WI38 (cell line): ENCODE measurements around the gene CAMK2G.
"Not testable (repeated sequence)": the region's sequence is repeated elsewhere in the genome, so short reads cannot be mapped to it uniquely, and the experiment has no call there.

Source experiments
- H3K4me3 ChIP-seq: 2 replicates; pipeline ENCODE4 v1.5.1; 2011; ENCODE audit warnings: low read depth, mild to moderate bottlenecking, control low read depth, low read length
- CTCF ChIP-seq: IDR thresholded peaks from 2 replicates; pipeline ENCODE4 v1.5.1; 2012; ENCODE audit warnings: low read depth, mild to moderate bottlenecking, control low read depth, low read length

Gene CAMK2G

GRCh38 chr10:73892310-73893030 lies 18.1 kb upstream of the CAMK2G start:
- H3K4me3 ChIP-seq = no peak overlapping the region
- TF ChIP-seq CTCF = no peak

GRCh38 chr10:73891540-73891939 lies 17.2 kb upstream of the CAMK2G start:
- TF ChIP-seq CTCF = no peak

GRCh38 chr10:73890830-73891229 lies 16.5 kb upstream of the CAMK2G start:
- not testable (repeated sequence) for H3K4me3 ChIP-seq

More at GRCh38 chr10:73891540-73891939, 17.2 kb upstream of the CAMK2G start:
- no peak overlapping the region for H3K4me3 ChIP-seq

- TF ChIP-seq CTCF = no peak
Observed at GRCh38 chr10:73890261-73890660, 15.9 kb upstream of the CAMK2G start.

GRCh38 chr10:73889416-73889815 lies 15.1 kb upstream of the CAMK2G start:
- not testable (repeated sequence) for H3K4me3 ChIP-seq

More at GRCh38 chr10:73890261-73890660, 15.9 kb upstream of the CAMK2G start:
- no peak overlapping the region for H3K4me3 ChIP-seq

GRCh38 chr10:73889014-73889413 lies 14.7 kb upstream of the CAMK2G start:
- TF ChIP-seq CTCF = no peak
- H3K4me3 ChIP-seq = no peak overlapping the region

- no peak for TF ChIP-seq CTCF
- H3K4me3 ChIP-seq = no peak overlapping the region
Observed at GRCh38 chr10:73888514-73888913, 14.2 kb upstream of the CAMK2G start.

- TF ChIP-seq CTCF = no peak
- peak overlapping the region; percentile 31 for H3K4me3 ChIP-seq
Observed at GRCh38 chr10:73887294-73888039, 13.1 kb upstream of the CAMK2G start.
